A549 (cell line): ENCODE measurements around the gene TMEM182. TPM values are rescaled to one million over a fixed set of nuclear protein-coding genes. Genes with fewer than 3 reads are reported as not detected.

Source experiments
- ATAC-seq, 2 experiments: fragments of 200-7000 bp in 1 of 2; fragments of >200 bp in 1 of 2; cut with Nextera tagmentation in 1 of 2; cut with Tn5 transposase in 1 of 2; 3 replicates each; pipeline versions ENCODE4 v1.8.0 to v1.9.1; 2018 to 2020; ENCODE audit warnings: mild to moderate bottlenecking in 1 of 2, moderate library complexity in 1 of 2
- CTCF ChIA-PET: fragments of 300-600 bp; sonication (Branson Sonifier 250); formaldehyde crosslinking; extraction: SDS; loops from one replicate; lab custom pipeline; 2021; ENCODE audit warnings: antibody characterized with exemption, inconsistent platforms; lab: Yijun Ruan, JAX
- POLR2A ChIA-PET: fragments of 350-600 bp; formaldehyde crosslinking; extraction: SDS; loops from one replicate; lab custom pipeline; 2021; ENCODE audit warnings: antibody characterized with exemption, inconsistent platforms; lab: Yijun Ruan, JAX
- DNase-seq, 2 experiments: peaks; one replicate each; pipeline versions ENCODE4 v3.0.0 to v3.0.0-alpha.2; 2011 to 2016; ENCODE audit warnings: low read depth in 1 of 2, low spot score in 1 of 2
- FAIRE-seq: peaks from 2 replicates; lab custom pipeline; 2011; peaks lifted over from hg19 to GRCh38; lab: Jason Lieb, UNC
- H3K27ac ChIP-seq, 2 experiments: fragments of >200 bp; sonication (Bioruptor Twin); formaldehyde crosslinking; 3 replicates each; pipeline ENCODE4 v1.5.1; 2016 to 2017
- H3K4me1 ChIP-seq: fragments of >200 bp; sonication (Bioruptor Twin); formaldehyde crosslinking; 3 replicates; pipeline ENCODE4 v1.6.1; 2016
- H3K4me2 ChIP-seq: fragments of >200 bp; sonication (Bioruptor Twin); formaldehyde crosslinking; 3 replicates; pipeline ENCODE4 v1.6.1; 2016
- H3K4me3 ChIP-seq: fragments of >200 bp; sonication (Bioruptor Twin); formaldehyde crosslinking; 3 replicates; pipeline ENCODE4 v1.5.1; 2016
- H3K9me3 ChIP-seq: fragments of >200 bp; sonication (Bioruptor Twin); formaldehyde crosslinking; 3 replicates; pipeline ENCODE4 v1.6.1; 2016
- ATOH8 ChIP-seq: fragments of 250-450 bp; sonication (Bioruptor Pico); IDR thresholded peaks from 2 replicates; pipeline ENCODE4 v1.5.0; 2020; ENCODE audit warnings: low read depth, mild to moderate bottlenecking, moderate library complexity
- BCL3 ChIP-seq: fragments of >200 bp; sonication (Bioruptor Twin); formaldehyde crosslinking; IDR thresholded peaks from 3 replicates; pipeline ENCODE4 v1.6.1; 2016
- CBX8 ChIP-seq: fragments of 200-600 bp; sonication (generic); IDR thresholded peaks from 2 replicates; pipeline ENCODE4 v1.6.1; 2016
- CEBPB ChIP-seq, 2 experiments: fragments of >200 bp in 1 of 2; sonication (Bioruptor Twin) in 1 of 2; formaldehyde crosslinking in 1 of 2; IDR thresholded peaks; 2 replicates each; pipeline ENCODE4 v1.6.1; 2012 to 2016
- EHMT2 ChIP-seq: fragments of 200-600 bp; sonication (generic); IDR thresholded peaks from 2 replicates; pipeline ENCODE4 v1.6.1; 2016; ENCODE audit warnings: antibody characterized with exemption, low read depth, mild to moderate bottlenecking, moderate library complexity
- GATA3 ChIP-seq: IDR thresholded peaks from 2 replicates; pipeline ENCODE4 v1.6.1; 2012; ENCODE audit warnings: borderline replicate concordance
- HES2 ChIP-seq: fragments of >200 bp; sonication (Bioruptor Twin); formaldehyde crosslinking; IDR thresholded peaks from 2 replicates; pipeline ENCODE4 v1.6.1; 2016
- HOXA7 ChIP-seq: fragments of 250-450 bp; sonication (Bioruptor Pico); IDR thresholded peaks from 2 replicates; pipeline ENCODE4 v1.5.0; 2020; ENCODE audit warnings: mild to moderate bottlenecking, moderate library complexity
- JUN ChIP-seq, 2 experiments: fragments of >200 bp; sonication (Bioruptor Twin); formaldehyde crosslinking; IDR thresholded peaks; 2 replicates in 1 of 2; 3 replicates in 1 of 2; pipeline ENCODE4 v1.6.1; 2016 to 2017
- MYC ChIP-seq: IDR thresholded peaks from 2 replicates; pipeline ENCODE4 v1.6.1; 2012; ENCODE audit warnings: mild to moderate bottlenecking, inconsistent platforms, low read length, improper control_type of control experiment, borderline replicate concordance
- NFE2L2 ChIP-seq: fragments of 150-350 bp; conservative IDR thresholded peaks from 2 replicates; pipeline ENCODE4 v1.6.1; 2014; ENCODE audit warnings: low read length
- NR3C1 ChIP-seq: fragments of >200 bp; sonication (Bioruptor Twin); formaldehyde crosslinking; IDR thresholded peaks from 3 replicates; pipeline ENCODE4 v1.6.1; 2017
- PHF8 ChIP-seq: fragments of 200-600 bp; sonication (generic); IDR thresholded peaks from 2 replicates; pipeline ENCODE4 v1.6.1; 2016; ENCODE audit warnings: low read depth, mild to moderate bottlenecking, antibody characterized with exemption, moderate library complexity, borderline replicate concordance
- POLR2AphosphoS2 ChIP-seq: conservative IDR thresholded peaks from 2 replicates; pipeline ENCODE4 v1.6.1; 2012; ENCODE audit warnings: low read length, improper control_type of control experiment, inconsistent platforms
- REST ChIP-seq: fragments of 200-600 bp; sonication (generic); IDR thresholded peaks from 2 replicates; pipeline ENCODE4 v1.6.1; 2016; ENCODE audit warnings: antibody characterized with exemption, mild to moderate bottlenecking, moderate library complexity
- RFX5 ChIP-seq: fragments of 450-650 bp; IDR thresholded peaks from 2 replicates; pipeline ENCODE4 v1.7.1; 2014; ENCODE audit warnings: antibody characterized with exemption, mild to moderate bottlenecking, moderate library complexity
- RNF2 ChIP-seq: fragments of 200-600 bp; sonication (generic); IDR thresholded peaks from 2 replicates; pipeline ENCODE4 v1.6.1; 2016; ENCODE audit warnings: low read depth, mild to moderate bottlenecking, antibody characterized with exemption, moderate library complexity, borderline replicate concordance
- SMC3 ChIP-seq: fragments of >200 bp; sonication (Bioruptor Twin); formaldehyde crosslinking; IDR thresholded peaks from 3 replicates; pipeline ENCODE4 v1.6.1; 2018; ENCODE audit warnings: inconsistent platforms
- TP53 ChIP-seq: fragments of 250-450 bp; sonication (Bioruptor Pico); IDR thresholded peaks from 2 replicates; pipeline ENCODE4 v1.5.0; 2021; ENCODE audit warnings: mild to moderate bottlenecking, moderate library complexity
- ZC3H11A ChIP-seq: fragments of 450-650 bp; IDR thresholded peaks from 2 replicates; pipeline ENCODE4 v1.6.1; 2014; ENCODE audit warnings: antibody characterized with exemption, mild to moderate bottlenecking
- ZFP36 ChIP-seq: fragments of 450-650 bp; IDR thresholded peaks from 2 replicates; pipeline ENCODE4 v1.6.1; 2014; ENCODE audit warnings: borderline replicate concordance; ENCODE audit not compliant: partially characterized antibody
- ZSCAN20 ChIP-seq: fragments of 250-450 bp; sonication (Bioruptor Pico); IDR thresholded peaks from 2 replicates; pipeline ENCODE4 v1.8.0; 2022; ENCODE audit warnings: mild to moderate bottlenecking, moderate library complexity
- WGBS: methylation state at CpG from one replicate; pipeline ENCODE4 v1.1.6; 2017; ENCODE audit errors: missing lambda C conversion rate; 5-methylcytosine and 5-hydroxymethylcytosine counted together
- polyA plus RNA-seq, 4 experiments: library from polyadenylated mRNA; depleted of rRNA in 3 of 4; stranded (reverse); fragments of >200 nt; fragmentation: RNase III in 1 of 4; extraction: RNeasy Plus Mini Kit Qiagen cat#74134 plus additional on column Dnase treatment in 1 of 4; gene quantifications; 2 replicates in 3 of 4; 3 replicates in 1 of 4; pipeline ENCODE4 v1.2.3, GENCODE V29; 2011 to 2017

TMEM182 gene
- polyA plus RNA-seq, 2 of the 4 experiments (the other 2 are of a cell fraction): 5.3 to 13.1 TPM

GRCh38 chr2:102797486-102797885 is 35.7 kb downstream of the TMEM182 start (continued):
- no peak for TF ChIP-seq BCL3
- no peak for TF ChIP-seq NFE2L2
- TF ChIP-seq PHF8: no peak
- no peak for TF ChIP-seq MYC
- TF ChIP-seq ZFP36: no peak
- no peak for TF ChIP-seq EHMT2
- no peak for TF ChIP-seq ATOH8 (CRISPR knock-in tag)

- no peaks in the 10 kb centered on the region for H3K4me1 ChIP-seq
- no peak for FAIRE-seq
- no peak overlapping the region for H3K4me3 ChIP-seq
- ATAC-seq: no peak
- DNase-seq: no peak
- TF ChIP-seq JUN (IDR thresholded peaks at IDR 0.05): no peak
- no peak for TF ChIP-seq HES2
- TF ChIP-seq CBX8: no peak
- no peak for TF ChIP-seq NFE2L2
- TF ChIP-seq RFX5: no peak
- WGBS: 97% methylated on average over 2 of the region's 2 CpGs
- ChIA-PET POLR2A (no interaction called here), CTCF (no interaction called here)
- H3K4me2 ChIP-seq: no peak overlapping the region
- no peak overlapping the region for H3K27ac ChIP-seq
- H3K9me3 ChIP-seq: peaks cover 44% of the 10 kb centered on the region
Observed at GRCh38 chr2:102798181-102798580, 36.4 kb downstream of the TMEM182 start.

GRCh38 chr2:102801098-102801718 is 39.4 kb downstream of the TMEM182 start:
- no peak for ATAC-seq
- TF ChIP-seq POLR2AphosphoS2 (no peak), GATA3 (no peak), HES2 (no peak), SMC3 (no peak), NFE2L2 (no peak), ZC3H11A (no peak)
- TF ChIP-seq, all 56 proteins: peak for 0
- H3K27ac ChIP-seq: no peak overlapping the region
- no peak overlapping the region for H3K4me2 ChIP-seq
- no peak overlapping the region for H3K4me3 ChIP-seq
- FAIRE-seq (no peak), DNase-seq (peak in 1 of 2 experiments; percentile 82)
- WGBS: 57% methylated on average over 5 of the region's 5 CpGs
- POLR2A ChIA-PET: no interaction called here
- H3K4me1 ChIP-seq: no peaks in the 10 kb centered on the region
- peaks cover 44% of the 10 kb centered on the region for H3K9me3 ChIP-seq
- CTCF ChIA-PET: no interaction called here

GRCh38 chr2:102801858-102802699 is 40.2 kb downstream of the TMEM182 start:
- WGBS: 82% methylated on average over 11 of the region's 11 CpGs
- Histone ChIP-seq H3K4me3 (no peak overlapping the region), H3K27ac (no peak overlapping the region), H3K4me2 (no peak overlapping the region), H3K9me3 (peaks cover 44% of the 10 kb centered on the region), H3K4me1 (no peaks in the 10 kb centered on the region)
- TF ChIP-seq RFX5: no peak
- TF ChIP-seq CEBPB (IDR thresholded peaks at IDR 0.05): no peak
- TF ChIP-seq NR3C1: no peak
- no peak for TF ChIP-seq ZC3H11A
- no peak for TF ChIP-seq REST
- TF ChIP-seq ZFP36: no peak
- no peak for TF ChIP-seq POLR2AphosphoS2
- TF ChIP-seq TP53 (CRISPR knock-in tag): no peak
- TF ChIP-seq RNF2: no peak
- TF ChIP-seq JUN (IDR thresholded peaks at IDR 0.05): no peak
- no peak for TF ChIP-seq HOXA7 (CRISPR knock-in tag)
- TF ChIP-seq ZSCAN20 (CRISPR knock-in tag): no peak
- ATAC-seq (no peak), FAIRE-seq (no peak), DNase-seq (no peak)
- ChIA-PET POLR2A (no interaction called here), CTCF (no interaction called here)
